KOPT-K1 (cell line): Measurements from ENCODE around the gene P2RX2.

Experiments used
- H3K27ac ChIP-seq: fragments of 200-600 bp; sonication (generic); 2 replicates; pipeline ENCODE4 v1.5.1; 2016; ENCODE audit warnings: antibody characterized with exemption, mild to moderate bottlenecking, low read depth, low read length; ENCODE audit not compliant: poor library complexity, severe bottlenecking
- H3K36me3 ChIP-seq: fragments of 200-600 bp; sonication (generic); 2 replicates; pipeline ENCODE4 v1.5.1; 2017; ENCODE audit warnings: antibody characterized with exemption, mild to moderate bottlenecking, low read length, moderate library complexity; ENCODE audit not compliant: insufficient read depth
- H3K9me3 ChIP-seq: fragments of 200-600 bp; sonication (generic); 2 replicates; pipeline ENCODE4 v1.5.1; 2017; ENCODE audit warnings: antibody characterized with exemption, low read length, mild to moderate bottlenecking; ENCODE audit not compliant: insufficient read depth, poor library complexity, severe bottlenecking

The P2RX2 gene

GRCh38 chr12:132604668-132605441 lies 13.7 kb upstream of the P2RX2 start:
- Histone ChIP-seq H3K9me3 (no peaks in the 10 kb centered on the region), H3K36me3 (no peaks in the 10 kb centered on the region), H3K27ac (no peak overlapping the region)

GRCh38 chr12:132605892-132606291 lies 12.7 kb upstream of the P2RX2 start:
- peaks cover 3% of the 10 kb centered on the region for H3K9me3 ChIP-seq
- no peak overlapping the region for H3K27ac ChIP-seq
- H3K36me3 ChIP-seq = no peaks in the 10 kb centered on the region

- Histone ChIP-seq H3K27ac (no peak overlapping the region), H3K9me3 (peaks cover 8% of the 10 kb centered on the region), H3K36me3 (no peaks in the 10 kb centered on the region)
Measured at GRCh38 chr12:132606466-132606865, 12.1 kb upstream of the P2RX2 start.

- no peak overlapping the region for H3K27ac ChIP-seq
- H3K36me3 ChIP-seq = no peaks in the 10 kb centered on the region
- H3K9me3 ChIP-seq = peaks cover 13% of the 10 kb centered on the region
Measured at GRCh38 chr12:132606927-132607326, 11.6 kb upstream of the P2RX2 start.

- H3K27ac ChIP-seq = no peak overlapping the region
- no peaks in the 10 kb centered on the region for H3K36me3 ChIP-seq
- peaks cover 14% of the 10 kb centered on the region for H3K9me3 ChIP-seq
Measured at GRCh38 chr12:132608231-132609171, 10.1 kb upstream of the P2RX2 start.

GRCh38 chr12:132610051-132610759 lies 8.4 kb upstream of the P2RX2 start, which contains the start of gene LRCOL1:
Gene LRCOL1 (minus strand): TSS chr12:132610582. CDS start chr12:132606251, 4,331 bp downstream.
- Histone ChIP-seq H3K36me3 (no peaks in the 10 kb centered on the region), H3K9me3 (peaks cover 14% of the 10 kb centered on the region), H3K27ac (no peak within 1 kb of the TSS)

GRCh38 chr12:132610866-132611602 lies 7.5 kb upstream of the P2RX2 start:
- H3K9me3 ChIP-seq = peaks cover 19% of the 10 kb centered on the region
- no peaks in the 10 kb centered on the region for H3K36me3 ChIP-seq
- H3K27ac ChIP-seq = no peak overlapping the region

- Histone ChIP-seq H3K9me3 (peaks cover 25% of the 10 kb centered on the region), H3K27ac (no peak overlapping the region), H3K36me3 (no peaks in the 10 kb centered on the region)
Measured at GRCh38 chr12:132611620-132612019, 7.0 kb upstream of the P2RX2 start.

- H3K27ac ChIP-seq = no peak overlapping the region
- peaks cover 38% of the 10 kb centered on the region for H3K9me3 ChIP-seq
- no peaks in the 10 kb centered on the region for H3K36me3 ChIP-seq
Measured at GRCh38 chr12:132614029-132614428, 4.5 kb upstream of the P2RX2 start.

- no peak overlapping the region for H3K27ac ChIP-seq
- no peaks in the 10 kb centered on the region for H3K36me3 ChIP-seq
- H3K9me3 ChIP-seq = peaks cover 38% of the 10 kb centered on the region
Measured at GRCh38 chr12:132614861-132615578, 3.6 kb upstream of the P2RX2 start.

- H3K9me3 ChIP-seq = peaks cover 38% of the 10 kb centered on the region
- H3K27ac ChIP-seq = no peak overlapping the region
- no peaks in the 10 kb centered on the region for H3K36me3 ChIP-seq
Measured at GRCh38 chr12:132615579-132616038, 3.0 kb upstream of the P2RX2 start.

- Histone ChIP-seq H3K27ac (no peak overlapping the region), H3K9me3 (peaks cover 23% of the 10 kb centered on the region), H3K36me3 (0 out of 2 replicates have a peak, but pooled peaks cover under 1% of the 10 kb centered on the region)
Measured at GRCh38 chr12:132617135-132617701, 1.4 kb upstream of the P2RX2 start.

GRCh38 chr12:132617822-132618682 lies 524 bp upstream of the P2RX2 start:
- H3K9me3 ChIP-seq = peaks cover 23% of the 10 kb centered on the region
- H3K36me3 ChIP-seq = peaks cover 9% of the 10 kb centered on the region; the same call in 1 of the 2 replicates
- H3K27ac ChIP-seq = no peak overlapping the region
